Measurements from ENCODE around the gene WIZ. TPM values are rescaled to one million over a fixed set of nuclear protein-coding genes. Genes with fewer than 3 reads are reported as not detected.

WIZ gene
- polyA plus RNA-seq, 1 donor (not counting 4 experiments of a cell fraction or from before 2014, with no cell fraction given) = 5.1 TPM

- TF ChIP-seq CTCF (optimal IDR thresholded peaks at IDR 0.05 in 1 of 3, IDR thresholded peaks at IDR 0.05 in 1 of 3, conservative IDR thresholded peaks at IDR 0.05 in 1 of 3; ENCODE audit: extremely low read depth in 1 of 3, insufficient read depth in 2 of 3, low read length in 3 of 3) = no peak
- TF ChIP-seq EZH2 (IDR thresholded peaks at IDR 0.05; ENCODE audit: low read length) = no peak
- FAIRE-seq = no peak
- Histone ChIP-seq H3K27me3 (ENCODE audit: control insufficient read depth, extremely low read depth, insufficient read depth, low read length) (peaks cover 18% of the 10 kb centered on the region), H3K36me3 (ENCODE audit: control insufficient read depth in 2 of 2, extremely low read depth in 1 of 2, insufficient read depth in 2 of 2, low read length in 2 of 2) (no peaks in the 10 kb centered on the region), H2AFZ (ENCODE audit: control insufficient read depth, low read length) (no peak overlapping the region), H3K4me2 (ENCODE audit: control insufficient read depth, extremely low read depth, insufficient read depth, low read depth, low read length) (no peak overlapping the region), H3K79me2 (ENCODE audit: control insufficient read depth, insufficient read depth, low read length) (no peaks in the 10 kb centered on the region), H3K9me3 (ENCODE audit: control insufficient read depth, low read depth, low read length) (no peaks in the 10 kb centered on the region), H3K9me1 (ENCODE audit: control insufficient read depth, extremely low read depth, insufficient read depth, low read length) (no peaks in the 10 kb centered on the region), H3K4me3 (ENCODE audit: control insufficient read depth in 2 of 3, extremely low read depth in 1 of 3, insufficient read depth in 2 of 3, low read depth in 1 of 3, low read length in 3 of 3) (no peak overlapping the region), H3K9ac (ENCODE audit: control insufficient read depth, extremely low read depth, insufficient read depth, low read length) (no peak overlapping the region), H3K27ac (ENCODE audit: control insufficient read depth, insufficient read depth, low read length) (no peak overlapping the region), H4K20me1 (ENCODE audit: control insufficient read depth, extremely low read depth, insufficient read depth, low read length) (no peaks in the 10 kb centered on the region), H3K4me1 (ENCODE audit: control insufficient read depth, extremely low read depth, insufficient read depth, low read length) (no peaks in the 10 kb centered on the region)
- dilution Hi-C loops (cut with MboI; ENCODE audit: extremely low pct_ligation_motif_present, low sequenced_read_pairs) = no loop called here
- DNase-seq (ENCODE audit: low read depth, low spot score) = no peak
Measured at GRCh38 chr19:15471639-15472101, 21.9 kb upstream of the WIZ start.

DNA sequence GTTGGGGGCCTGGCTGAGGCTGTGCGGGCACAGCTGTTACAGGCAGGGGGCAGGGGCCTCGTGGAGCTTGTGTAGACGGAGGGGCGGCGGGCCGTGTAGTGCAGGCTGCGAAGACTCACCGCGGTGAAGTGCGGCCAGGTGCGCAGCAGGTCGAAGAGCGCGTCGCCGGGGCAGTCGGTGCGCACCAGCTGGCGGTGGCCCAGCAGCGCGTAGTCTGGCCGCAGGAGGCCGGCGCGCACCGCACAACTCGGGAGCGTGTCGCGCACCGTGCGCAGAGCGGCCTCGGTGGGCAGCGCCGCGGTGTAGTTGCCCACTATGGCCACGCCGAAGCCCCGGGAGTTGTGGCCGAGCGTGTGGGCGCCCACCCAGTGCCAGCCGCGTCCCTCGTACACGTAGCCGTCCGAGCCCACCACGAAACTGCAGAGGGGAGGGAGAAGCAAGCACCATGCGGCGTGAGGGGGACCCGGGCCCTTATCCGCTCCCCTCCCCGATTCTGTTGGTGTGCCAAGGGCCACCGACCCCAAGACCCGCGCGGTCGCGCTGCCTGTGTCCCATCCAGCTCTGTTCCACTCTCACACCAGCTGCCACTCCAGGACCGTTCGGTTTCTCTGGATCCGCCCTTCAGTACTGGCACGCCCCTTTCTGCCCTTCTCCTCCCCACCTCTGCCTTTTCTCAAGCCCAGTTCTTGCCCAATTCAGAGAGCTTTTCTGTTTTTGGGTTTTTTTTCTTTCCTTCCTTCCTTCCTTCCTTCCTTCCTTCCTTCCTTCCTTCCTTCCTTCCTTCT, 19.9 kb upstream of the WIZ start:
- no peak overlapping the region for H3K4me2 ChIP-seq (ENCODE audit: control insufficient read depth, extremely low read depth, insufficient read depth, low read depth, low read length)

More for the DNA sequence above, 19.9 kb upstream of the WIZ start:
- Histone ChIP-seq H4K20me1 (ENCODE audit: control insufficient read depth, extremely low read depth, insufficient read depth, low read length) (no peaks in the 10 kb centered on the region), H3K9ac (ENCODE audit: control insufficient read depth, extremely low read depth, insufficient read depth, low read length) (no peak overlapping the region), H3K36me3 (ENCODE audit: control insufficient read depth in 2 of 2, extremely low read depth in 1 of 2, insufficient read depth in 2 of 2, low read length in 2 of 2) (no peaks in the 10 kb centered on the region), H3K27ac (ENCODE audit: control insufficient read depth, insufficient read depth, low read length) (no peak overlapping the region), H3K4me1 (ENCODE audit: control insufficient read depth, extremely low read depth, insufficient read depth, low read length) (no peaks in the 10 kb centered on the region), H3K27me3 (ENCODE audit: control insufficient read depth, extremely low read depth, insufficient read depth, low read length) (peaks cover 18% of the 10 kb centered on the region), H2AFZ (ENCODE audit: control insufficient read depth, low read length) (no peak overlapping the region), H3K9me1 (ENCODE audit: control insufficient read depth, extremely low read depth, insufficient read depth, low read length) (no peaks in the 10 kb centered on the region), H3K9me3 (ENCODE audit: control insufficient read depth, low read depth, low read length) (no peaks in the 10 kb centered on the region), H3K4me3 (ENCODE audit: control insufficient read depth in 2 of 3, extremely low read depth in 1 of 3, insufficient read depth in 2 of 3, low read depth in 1 of 3, low read length in 3 of 3) (no peak overlapping the region), H3K79me2 (ENCODE audit: control insufficient read depth, insufficient read depth, low read length) (no peaks in the 10 kb centered on the region)
- dilution Hi-C loops (cut with MboI; ENCODE audit: extremely low pct_ligation_motif_present, low sequenced_read_pairs) = no loop called here
- TF ChIP-seq EZH2 (IDR thresholded peaks at IDR 0.05; ENCODE audit: low read length) (peak; percentile 67), CTCF (optimal IDR thresholded peaks at IDR 0.05 in 1 of 3, IDR thresholded peaks at IDR 0.05 in 1 of 3, conservative IDR thresholded peaks at IDR 0.05 in 1 of 3; ENCODE audit: extremely low read depth in 1 of 3, insufficient read depth in 2 of 3, low read length in 3 of 3) (no peak)
- no peak for DNase-seq (ENCODE audit: low read depth, low spot score)
- no peak for FAIRE-seq
